Kidney epithelial cell (primary cell): ENCODE data around the gene NDUFB11. TPM values are rescaled to one million over a fixed set of nuclear protein-coding genes. Genes with fewer than 3 reads are reported as not detected.

Source experiments
- DNase-seq: peaks from one replicate; pipeline ENCODE4 v3.0.0-alpha.2; 2010; ENCODE audit warnings: low read depth
- H3K27me3 ChIP-seq: 2 replicates; pipeline ENCODE4 v1.6.0; 2011; ENCODE audit warnings: low read length; ENCODE audit not compliant: control insufficient read depth, insufficient read depth
- H3K36me3 ChIP-seq: 2 replicates; pipeline ENCODE4 v1.5.1; 2011; ENCODE audit warnings: low read length; ENCODE audit not compliant: control insufficient read depth, insufficient read depth
- H3K4me3 ChIP-seq: 2 replicates; pipeline ENCODE4 v1.5.1; 2011; ENCODE audit warnings: low read depth, mild to moderate bottlenecking, control low read depth, low read length
- total RNA-seq: library from RNA; depleted of rRNA; stranded (reverse); fragments of >200 nt; gene quantifications from 2 replicates; pipeline ENCODE4 v1.2.3, GENCODE V29; 2015
- TF ChIP-seq, protein P1 (sequence below): IDR thresholded peaks from 2 replicates; pipeline ENCODE4 v1.5.1; 2011; ENCODE audit warnings: mild to moderate bottlenecking, moderate library complexity, low read length, control low read depth, inconsistent platforms; ENCODE audit not compliant: insufficient read depth, poor library complexity, severe bottlenecking

Gene NDUFB11
- total RNA-seq, 1 donor from 2014 or later, result 46.2 TPM

DNA sequence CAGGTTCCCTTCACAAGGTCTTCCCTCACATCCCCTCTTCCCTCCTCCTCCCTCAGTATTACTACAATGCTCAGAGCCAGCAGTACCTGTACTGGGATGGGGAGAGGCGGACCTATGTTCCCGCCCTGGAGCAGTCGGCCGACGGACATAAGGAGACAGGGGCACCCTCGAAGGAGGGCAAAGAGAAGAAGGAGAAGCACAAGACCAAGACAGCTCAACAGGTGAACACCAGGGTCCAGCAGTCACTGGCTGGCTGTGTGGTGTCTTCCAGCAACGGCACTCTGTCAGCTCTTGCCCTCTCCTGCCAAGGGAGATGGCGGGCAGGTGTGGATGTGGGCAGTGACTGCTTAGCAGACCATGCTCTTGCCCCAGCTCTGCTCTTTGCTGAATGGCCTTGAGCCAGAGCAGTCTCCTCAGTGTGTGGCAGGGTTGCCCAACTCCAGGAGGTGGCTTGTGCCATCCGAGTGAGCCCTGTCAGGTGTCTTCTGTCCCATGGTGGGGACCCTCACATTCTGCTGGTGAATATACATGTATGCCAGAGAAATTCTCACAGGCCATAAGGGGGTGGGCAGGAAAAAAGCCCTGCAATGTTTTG, 37.7 kb upstream of the NDUFB11 start:
- no peaks in the 10 kb centered on the region for H3K36me3 ChIP-seq
- no peak for DNase-seq
- no peak overlapping the region for H3K4me3 ChIP-seq
- peaks cover 2% of the 10 kb centered on the region for H3K27me3 ChIP-seq
- TF ChIP-seq, protein P1, sequence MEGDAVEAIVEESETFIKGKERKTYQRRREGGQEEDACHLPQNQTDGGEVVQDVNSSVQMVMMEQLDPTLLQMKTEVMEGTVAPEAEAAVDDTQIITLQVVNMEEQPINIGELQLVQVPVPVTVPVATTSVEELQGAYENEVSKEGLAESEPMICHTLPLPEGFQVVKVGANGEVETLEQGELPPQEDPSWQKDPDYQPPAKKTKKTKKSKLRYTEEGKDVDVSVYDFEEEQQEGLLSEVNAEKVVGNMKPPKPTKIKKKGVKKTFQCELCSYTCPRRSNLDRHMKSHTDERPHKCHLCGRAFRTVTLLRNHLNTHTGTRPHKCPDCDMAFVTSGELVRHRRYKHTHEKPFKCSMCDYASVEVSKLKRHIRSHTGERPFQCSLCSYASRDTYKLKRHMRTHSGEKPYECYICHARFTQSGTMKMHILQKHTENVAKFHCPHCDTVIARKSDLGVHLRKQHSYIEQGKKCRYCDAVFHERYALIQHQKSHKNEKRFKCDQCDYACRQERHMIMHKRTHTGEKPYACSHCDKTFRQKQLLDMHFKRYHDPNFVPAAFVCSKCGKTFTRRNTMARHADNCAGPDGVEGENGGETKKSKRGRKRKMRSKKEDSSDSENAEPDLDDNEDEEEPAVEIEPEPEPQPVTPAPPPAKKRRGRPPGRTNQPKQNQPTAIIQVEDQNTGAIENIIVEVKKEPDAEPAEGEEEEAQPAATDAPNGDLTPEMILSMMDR, result no peak

DNA sequence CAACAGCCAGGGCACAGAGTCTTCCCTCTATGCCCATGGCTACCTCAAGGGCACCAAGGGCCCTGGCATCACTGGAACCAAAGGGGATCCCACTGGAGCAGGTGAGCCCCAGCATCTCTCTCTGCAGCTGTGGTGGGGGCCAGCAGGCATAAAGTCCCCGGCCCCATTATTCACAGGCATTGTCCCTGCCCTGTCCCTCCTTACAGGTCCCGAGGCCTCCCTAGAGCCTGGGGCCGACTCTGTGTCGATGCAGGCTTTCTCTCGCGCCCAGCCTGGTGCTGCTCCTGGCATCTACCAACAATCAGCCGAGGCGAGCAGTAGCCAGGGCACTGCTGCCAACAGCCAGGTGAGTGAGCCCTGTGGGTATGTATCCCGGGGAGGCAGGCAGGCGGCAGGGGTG, 36.8 kb upstream of the NDUFB11 start:
- no peaks in the 10 kb centered on the region for H3K36me3 ChIP-seq
- H3K27me3 ChIP-seq, result peaks cover 2% of the 10 kb centered on the region
- DNase-seq, result no peak
- TF ChIP-seq, protein P1, result no peak
- no peak overlapping the region for H3K4me3 ChIP-seq

DNA sequence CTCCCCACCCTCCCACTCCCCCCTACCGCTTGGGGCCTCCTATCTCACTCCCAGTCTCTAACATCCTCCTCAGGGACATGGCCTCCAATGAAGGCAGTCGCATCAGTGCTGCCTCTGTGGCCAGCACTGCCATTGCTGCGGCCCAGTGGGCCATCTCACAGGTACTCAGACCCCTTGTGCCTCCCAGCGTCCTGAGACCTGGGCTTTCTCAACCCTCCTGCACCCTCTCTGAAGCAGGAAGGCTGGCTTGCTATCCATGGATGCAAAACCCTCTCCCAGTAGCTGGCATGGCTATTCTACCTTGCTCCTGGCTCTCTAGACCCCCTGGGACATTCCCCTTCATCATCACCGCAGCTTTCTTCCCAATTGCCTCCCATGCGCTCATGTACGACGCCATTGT, 35.8 kb upstream of the NDUFB11 start:
- TF ChIP-seq, protein P1, result no peak
- no peak overlapping the region for H3K4me3 ChIP-seq
- peaks cover 2% of the 10 kb centered on the region for H3K27me3 ChIP-seq
- DNase-seq, result no peak
- no peaks in the 10 kb centered on the region for H3K36me3 ChIP-seq

DNA sequence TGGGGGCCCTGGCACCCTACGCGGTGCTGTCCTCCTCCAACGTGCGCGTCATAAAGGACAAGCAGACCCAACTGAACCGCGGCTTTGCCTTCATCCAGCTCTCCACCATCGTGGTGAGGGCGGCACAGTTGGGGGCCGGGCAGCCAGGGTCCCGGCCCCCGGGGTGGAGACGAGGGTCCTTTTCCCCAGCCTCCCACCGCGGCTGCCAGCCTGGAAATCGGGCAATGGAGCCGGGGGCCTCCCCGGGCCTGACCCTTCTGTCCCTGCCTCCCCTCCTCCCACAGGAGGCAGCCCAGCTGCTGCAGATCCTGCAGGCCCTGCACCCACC, 35.4 kb upstream of the NDUFB11 start:
- Histone ChIP-seq H3K27me3 (peaks cover 2% of the 10 kb centered on the region), H3K4me3 (no peak overlapping the region), H3K36me3 (no peaks in the 10 kb centered on the region)
- no peak for DNase-seq
- TF ChIP-seq, protein P1, result no peak

DNA sequence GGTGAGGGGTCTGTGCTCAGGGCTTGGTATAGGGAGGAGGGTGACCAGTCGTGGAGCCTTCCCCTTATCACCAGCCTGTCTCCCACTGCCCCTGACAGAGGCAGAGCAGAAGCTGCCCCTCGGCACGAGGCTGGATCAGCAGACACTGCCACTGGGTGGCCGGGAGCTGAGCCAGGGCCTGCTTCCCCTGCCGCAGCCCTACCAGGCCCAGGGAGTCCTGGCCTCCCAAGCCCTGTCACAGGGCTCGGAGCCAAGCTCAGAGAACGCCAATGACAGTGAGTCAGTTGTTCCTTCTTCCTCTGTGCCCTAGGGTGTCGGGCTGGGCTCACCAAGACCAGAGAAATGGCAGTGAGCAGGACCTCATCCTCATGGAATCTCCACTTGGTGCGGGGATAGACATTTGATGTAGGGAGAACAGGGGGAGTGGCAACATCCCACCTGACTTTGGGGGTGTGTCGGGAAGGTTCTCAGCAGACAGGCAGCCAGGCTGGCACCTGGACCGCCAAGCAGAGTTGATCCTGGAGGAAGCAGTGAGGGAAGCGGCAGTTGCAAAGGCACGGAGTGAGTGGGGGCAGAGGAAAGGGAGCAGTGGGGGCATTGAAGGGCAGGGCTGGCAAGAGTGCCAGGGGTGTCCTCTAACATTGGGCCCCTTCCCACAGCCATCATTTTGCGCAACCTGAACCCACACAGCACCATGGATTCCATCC, 34.9 kb upstream of the NDUFB11 start:
- DNase-seq, result no peak
- TF ChIP-seq, protein P1, result no peak
- H3K36me3 ChIP-seq, result no peaks in the 10 kb centered on the region

DNA sequence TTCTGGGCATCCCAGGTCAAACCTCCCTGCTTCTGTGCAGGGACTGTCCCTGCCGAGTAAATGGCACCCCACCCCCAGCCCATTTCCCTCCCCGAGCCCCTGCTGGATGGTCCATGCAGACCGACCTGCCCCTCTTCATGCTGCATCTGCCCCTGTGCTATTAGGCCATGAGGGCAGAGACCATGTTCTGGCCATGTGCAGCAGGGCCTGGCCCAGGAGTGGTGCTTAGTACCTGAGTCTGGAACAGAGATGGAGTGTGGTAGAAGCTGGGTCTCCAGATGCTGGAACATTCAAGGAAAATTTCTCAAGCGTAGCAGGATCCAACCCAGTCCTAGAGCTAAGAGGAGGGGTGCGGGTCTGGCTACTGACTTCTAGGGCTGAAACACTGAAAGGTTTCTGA, 33.8 kb upstream of the NDUFB11 start:
- H3K36me3 ChIP-seq, result no peaks in the 10 kb centered on the region
- DNase-seq, result no peak
- TF ChIP-seq, protein P1, result no peak
- peaks cover 2% of the 10 kb centered on the region for H3K27me3 ChIP-seq
- no peak overlapping the region for H3K4me3 ChIP-seq

More for the DNA sequence above, 34.9 kb upstream of the NDUFB11 start:
- Histone ChIP-seq H3K4me3 (no peak overlapping the region), H3K27me3 (peaks cover 2% of the 10 kb centered on the region)
